GM19099 (cell line): ENCODE measurements around the gene TMEM218.

Source experiments
- POLR2A ChIP-seq: IDR thresholded peaks from 3 replicates; pipeline ENCODE4 v1.6.1; 2011; ENCODE audit warnings: low read depth; ENCODE audit not compliant: insufficient read length; ENCODE audit errors: extremely low read depth

The TMEM218 gene

GRCh38 chr11:125074511-125075241, 36.8 kb downstream of the TMEM218 start:
- TF ChIP-seq POLR2A, result no peak

- no peak for TF ChIP-seq POLR2A
Observed at GRCh38 chr11:125073616-125074483, 37.6 kb downstream of the TMEM218 start.

- TF ChIP-seq POLR2A, result no peak
Observed at GRCh38 chr11:125072961-125073590, 38.4 kb downstream of the TMEM218 start.

GRCh38 chr11:125072218-125072960, 39.0 kb downstream of the TMEM218 start:
- peak; percentile 54 for TF ChIP-seq POLR2A

- TF ChIP-seq POLR2A, result no peak
Observed at GRCh38 chr11:125071846-125072217, 39.6 kb downstream of the TMEM218 start.

- TF ChIP-seq POLR2A, result no peak
Observed at GRCh38 chr11:125071435-125071834, 40.0 kb downstream of the TMEM218 start.

- TF ChIP-seq POLR2A, result peak; percentile 38
Observed at GRCh38 chr11:125070699-125071254, 40.6 kb downstream of the TMEM218 start.

- TF ChIP-seq POLR2A, result no peak
Observed at GRCh38 chr11:125069796-125070195, 41.6 kb downstream of the TMEM218 start.

- TF ChIP-seq POLR2A, result no peak
Observed at GRCh38 chr11:125069008-125069407, 42.4 kb downstream of the TMEM218 start.

- no peak for TF ChIP-seq POLR2A
Observed at GRCh38 chr11:125068368-125068767, 43.1 kb downstream of the TMEM218 start.

- no peak for TF ChIP-seq POLR2A
Observed at GRCh38 chr11:125064070-125064469, 47.4 kb downstream of the TMEM218 start.

GRCh38 chr11:125063429-125064043, 47.9 kb downstream of the TMEM218 start:
- no peak for TF ChIP-seq POLR2A

- peak; percentile 94 for TF ChIP-seq POLR2A
Observed at GRCh38 chr11:125062931-125063428, 48.4 kb downstream of the TMEM218 start, which contains the start of gene SLC37A2. SLC37A2 (plus strand) TSS chr11:125063305; CDS start chr11:125063368, 63 bp downstream.
